Urinary bladder (tissue), 4 donors: ENCODE measurements around the gene NDUFA6. TPM values are rescaled to one million over a fixed set of nuclear protein-coding genes. Genes with fewer than 3 reads are reported as not detected.
"Not testable (repeated sequence)": the region's sequence is repeated elsewhere in the genome, so short reads cannot be mapped to it uniquely, and the experiment has no call there.

Source experiments
- DNase-seq: peaks from one replicate; pipeline ENCODE4 v3.0.0-alpha.2; 2015; ENCODE audit errors: extremely low spot score
- H3K27ac ChIP-seq: one replicate; pipeline ENCODE4 v1.5.1; 2013; ENCODE audit warnings: low read depth, mild to moderate bottlenecking, moderate library complexity
- H3K36me3 ChIP-seq: one replicate; pipeline ENCODE4 v1.6.1; 2013; ENCODE audit warnings: mild to moderate bottlenecking, moderate library complexity; ENCODE audit not compliant: insufficient read depth
- H3K4me1 ChIP-seq: one replicate; pipeline ENCODE4 v1.6.1; 2013; ENCODE audit warnings: mild to moderate bottlenecking, moderate library complexity; ENCODE audit not compliant: insufficient read depth
- H3K4me3 ChIP-seq: one replicate; pipeline ENCODE4 v1.5.1; 2013; ENCODE audit warnings: low read depth, low read length
- WGBS: extraction: QIAGEN DNeasy Blood & Tissue Kit; methylation state at CpG from one replicate; pipeline ENCODE4 v1.1.7; 2013; 5-methylcytosine and 5-hydroxymethylcytosine counted together
- polyA plus RNA-seq: library from polyadenylated mRNA; stranded (reverse); fragments of 200-250 nt; gene quantifications from one replicate; pipeline ENCODE4 v1.2.3, GENCODE V29; 2013
- total RNA-seq: library from RNA; depleted of rRNA; stranded (reverse); fragments of >200 nt; gene quantifications from one replicate; pipeline ENCODE4 v1.2.3, GENCODE V29; 2014
- donor health status: healthy with polysubstance abuse.
- donor health status: healthy.

The NDUFA6 gene
- total and polyA plus RNA-seq, 2 donors, result 54.0 to 118 TPM

DNA sequence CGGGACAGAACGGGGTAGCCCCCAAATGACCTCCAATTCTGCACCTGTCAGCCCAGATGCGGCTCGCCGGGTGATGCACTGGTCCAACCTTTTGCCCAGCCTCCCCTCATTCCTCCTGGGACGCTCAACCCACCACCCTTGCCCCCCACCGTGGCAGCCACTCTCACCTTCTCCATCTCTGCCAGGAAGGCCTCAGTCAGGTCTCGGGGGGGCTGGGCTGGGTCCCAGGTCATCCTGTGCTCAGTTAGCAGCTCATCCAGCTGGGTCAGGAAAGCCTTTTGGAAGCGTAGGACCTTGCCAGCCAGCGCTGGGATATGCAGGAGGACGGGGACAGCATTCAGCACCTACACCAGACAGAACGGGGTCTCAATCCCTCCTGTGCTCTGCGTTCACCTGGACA, 37.4 kb upstream of the NDUFA6 start:
- WGBS, result 89% methylated on average over 13 of the region's 13 CpGs
- not testable (repeated sequence) for H3K4me1 ChIP-seq, H3K36me3 ChIP-seq, DNase-seq, H3K27ac ChIP-seq, H3K4me3 ChIP-seq

GRCh38 chr22:42127606-42128005, 37.0 kb upstream of the NDUFA6 start:
- no peak overlapping the region for H3K4me3 ChIP-seq
- 85% methylated on average over 16 of the region's 16 CpGs for WGBS
- no peak overlapping the region for H3K27ac ChIP-seq
- no peak for DNase-seq
- H3K36me3 ChIP-seq, result no peaks in the 10 kb centered on the region
- H3K4me1 ChIP-seq, result no peaks in the 10 kb centered on the region

DNA sequence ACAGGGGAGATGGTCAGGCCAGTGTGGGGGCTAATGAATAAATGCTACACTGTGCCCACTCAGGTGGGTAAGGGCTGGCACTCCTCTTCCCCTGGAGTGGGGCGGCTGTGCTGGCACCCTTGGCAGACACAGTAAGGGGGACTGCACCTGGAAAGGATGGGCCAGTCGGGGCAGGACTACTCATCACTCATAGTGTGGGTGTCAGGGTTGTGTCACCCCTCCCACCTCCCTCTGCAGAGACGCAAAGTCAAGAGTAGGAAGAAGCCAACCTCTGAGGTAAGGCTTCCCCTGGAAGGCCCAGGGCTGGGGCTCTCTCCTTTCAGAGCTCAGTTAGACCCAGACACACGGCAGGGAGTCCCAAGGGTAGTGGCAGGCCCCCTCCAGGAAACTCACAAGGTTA, 33.0 kb upstream of the NDUFA6 start:
- not testable (repeated sequence) for DNase-seq, H3K4me3 ChIP-seq, H3K27ac ChIP-seq, H3K4me1 ChIP-seq, H3K36me3 ChIP-seq
- no CpG with 5 or more reads among the region's 4 CpGs for WGBS

- H3K4me1 ChIP-seq, DNase-seq, H3K36me3 ChIP-seq, H3K27ac ChIP-seq, H3K4me3 ChIP-seq: not testable (repeated sequence)
- 79% methylated on average over 15 of the region's 15 CpGs for WGBS
These were observed 29.9 kb upstream of the NDUFA6 start for GRCh38 chr22:42120231-42121021.

GRCh38 chr22:42116848-42117424, 26.4 kb upstream of the NDUFA6 start:
- Histone ChIP-seq H3K4me1 (no peaks in the 10 kb centered on the region), H3K36me3 (no peaks in the 10 kb centered on the region), H3K4me3 (no peak overlapping the region), H3K27ac (no peak overlapping the region)
- WGBS, result 75% methylated on average over 4 of the region's 4 CpGs
- DNase-seq, result no peak

DNA sequence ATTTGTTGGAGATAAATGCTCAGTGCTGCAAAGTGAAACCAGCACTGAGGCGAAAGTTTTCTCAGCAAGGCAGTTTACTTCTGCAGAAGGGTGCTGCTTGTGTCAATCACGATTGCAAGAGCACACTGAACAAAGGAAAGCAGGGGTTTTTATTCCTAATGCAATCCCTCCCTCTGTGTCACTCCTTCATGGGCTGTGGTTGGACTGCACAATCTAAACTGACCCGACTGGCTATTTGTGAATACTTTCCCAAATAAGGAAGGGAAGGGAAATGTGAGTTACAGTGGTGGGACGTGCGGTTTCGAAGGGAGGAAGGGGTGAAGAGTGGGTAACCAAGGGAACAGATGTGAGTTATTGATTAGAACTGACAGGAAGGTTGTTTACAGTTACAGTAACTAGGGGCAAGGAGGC, 24.9 kb upstream of the NDUFA6 start:
- H3K36me3 ChIP-seq, H3K27ac ChIP-seq, DNase-seq, H3K4me3 ChIP-seq, H3K4me1 ChIP-seq: not testable (repeated sequence)
- WGBS, result 92% methylated on average over 6 of the region's 6 CpGs

DNA sequence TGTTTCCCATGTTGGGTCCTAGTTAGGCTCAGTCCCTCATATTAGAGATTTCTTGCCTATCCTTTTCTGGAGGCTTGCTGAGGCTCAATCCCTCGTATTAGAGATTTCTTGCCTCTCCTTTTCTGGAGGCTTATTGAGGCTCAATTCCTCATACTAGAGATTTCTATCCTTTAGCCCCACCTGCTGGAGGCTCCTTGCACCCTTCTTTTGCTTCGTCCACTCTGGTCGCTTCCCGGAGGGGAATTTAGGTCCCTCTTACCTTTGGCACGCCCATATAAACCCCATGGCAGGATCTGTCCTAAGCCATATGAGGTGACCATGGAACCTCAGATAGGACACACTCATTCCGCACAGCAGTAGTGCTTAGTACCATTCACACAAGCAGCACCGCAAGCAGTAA, 24.1 kb upstream of the NDUFA6 start:
- Histone ChIP-seq H3K4me3 (no peak overlapping the region), H3K4me1 (no peaks in the 10 kb centered on the region), H3K27ac (no peak overlapping the region), H3K36me3 (no peaks in the 10 kb centered on the region)
- no peak for DNase-seq
- WGBS, result 86% methylated on average over 7 of the region's 7 CpGs

GRCh38 chr22:42112793-42113192, 22.2 kb upstream of the NDUFA6 start:
- H3K27ac ChIP-seq, DNase-seq, H3K4me1 ChIP-seq, H3K4me3 ChIP-seq, H3K36me3 ChIP-seq: not testable (repeated sequence)
- 19% methylated on average over 4 of the region's 4 CpGs for WGBS

- DNase-seq, result no peak
- WGBS, result 63% methylated on average over 4 of the region's 4 CpGs
- no peaks in the 10 kb centered on the region for H3K36me3 ChIP-seq
- no peak overlapping the region for H3K27ac ChIP-seq
- no peak overlapping the region for H3K4me3 ChIP-seq
- no peaks in the 10 kb centered on the region for H3K4me1 ChIP-seq
These were observed 21.2 kb upstream of the NDUFA6 start for GRCh38 chr22:42111798-42112197.

DNA sequence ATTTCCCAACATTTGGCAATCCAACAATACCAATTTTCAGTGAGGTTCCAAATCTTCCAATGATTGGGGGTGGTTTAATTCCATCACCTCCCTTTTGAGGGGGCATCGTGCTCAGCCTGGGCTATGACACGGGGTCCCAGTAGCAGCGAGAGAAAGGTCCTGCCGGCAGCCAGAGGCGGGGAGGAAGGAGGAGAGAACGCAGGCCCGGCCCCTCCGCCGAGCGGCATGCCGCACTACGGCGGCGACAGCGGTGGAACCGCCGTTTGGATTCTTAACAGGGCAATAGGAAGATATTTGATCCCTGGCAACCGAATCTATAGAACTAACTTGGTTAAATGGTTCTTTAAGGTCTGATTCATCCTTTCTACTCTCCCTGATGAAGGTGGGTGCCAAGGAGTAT, 18.3 kb upstream of the NDUFA6 start:
- Histone ChIP-seq H3K27ac (no peak overlapping the region), H3K4me3 (no peak overlapping the region), H3K4me1 (no peaks in the 10 kb centered on the region), H3K36me3 (no peaks in the 10 kb centered on the region)
- no peak for DNase-seq
- WGBS, result 69% methylated on average over 18 of the region's 18 CpGs

DNA sequence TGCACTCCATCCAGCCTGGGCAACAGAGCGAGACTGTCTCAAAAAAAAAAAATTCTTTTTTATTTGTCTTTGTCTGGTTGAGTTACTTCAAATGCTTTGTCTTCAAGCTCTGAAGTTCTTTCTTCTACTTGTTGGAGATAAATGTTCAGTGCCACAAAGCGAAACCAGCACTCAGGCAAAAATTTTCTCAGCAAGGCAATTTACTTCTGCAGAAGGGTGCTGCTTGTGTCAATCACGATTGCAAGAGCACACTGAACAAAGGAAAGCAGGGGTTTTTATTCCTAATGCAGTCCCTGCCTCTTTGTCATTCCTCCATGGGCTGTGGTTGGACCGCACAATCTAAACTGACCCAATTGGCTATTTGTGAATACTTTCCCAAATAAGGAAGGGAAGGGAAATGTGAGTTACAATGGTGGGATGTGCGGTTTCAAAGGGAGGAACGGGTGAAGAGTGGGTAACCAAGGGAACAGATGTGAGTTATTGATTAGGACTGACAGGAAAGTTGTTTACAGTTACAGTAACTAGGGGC, 13.8 kb upstream of the NDUFA6 start:
- not testable (repeated sequence) for H3K4me1 ChIP-seq

GRCh38 chr22:42101199-42101598, 10.6 kb upstream of the NDUFA6 start:
- DNase-seq, result no peak
- H3K36me3 ChIP-seq, result no peaks in the 10 kb centered on the region
- 98% methylated on average over 3 of the region's 3 CpGs for WGBS
- H3K4me3 ChIP-seq, result no peak overlapping the region
- no peak overlapping the region for H3K27ac ChIP-seq
- H3K4me1 ChIP-seq, result no peaks in the 10 kb centered on the region

More for the DNA sequence above, 13.8 kb upstream of the NDUFA6 start:
- not testable (repeated sequence) for H3K27ac ChIP-seq, H3K36me3 ChIP-seq, H3K4me3 ChIP-seq, DNase-seq
- WGBS, result 95% methylated on average over 6 of the region's 6 CpGs

DNA sequence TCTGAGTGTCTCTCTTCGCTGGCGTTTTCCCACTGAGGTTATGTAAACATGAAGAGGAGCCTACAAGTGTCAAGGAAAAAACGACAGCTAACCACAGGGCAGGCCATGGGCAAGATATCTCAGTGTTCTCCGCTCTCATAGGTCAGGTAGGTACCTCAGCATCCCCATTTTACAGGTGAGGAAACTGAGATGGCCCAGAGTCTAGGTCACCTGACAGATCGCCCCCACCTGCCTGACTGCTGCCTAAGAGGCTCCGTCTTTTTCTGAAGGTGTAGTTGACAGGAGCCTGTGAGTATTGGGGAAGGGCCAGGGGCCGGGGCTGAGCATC, 847 bp upstream of the NDUFA6 start:
- WGBS, result 22% methylated on average over 7 of the region's 7 CpGs
- no peak overlapping the region for H3K27ac ChIP-seq
- no peaks in the 10 kb centered on the region for H3K36me3 ChIP-seq
- H3K4me3 ChIP-seq, result peak overlapping the region; percentile 38
- DNase-seq, result no peak
- H3K4me1 ChIP-seq, result peaks cover 2% of the 10 kb centered on the region

DNA sequence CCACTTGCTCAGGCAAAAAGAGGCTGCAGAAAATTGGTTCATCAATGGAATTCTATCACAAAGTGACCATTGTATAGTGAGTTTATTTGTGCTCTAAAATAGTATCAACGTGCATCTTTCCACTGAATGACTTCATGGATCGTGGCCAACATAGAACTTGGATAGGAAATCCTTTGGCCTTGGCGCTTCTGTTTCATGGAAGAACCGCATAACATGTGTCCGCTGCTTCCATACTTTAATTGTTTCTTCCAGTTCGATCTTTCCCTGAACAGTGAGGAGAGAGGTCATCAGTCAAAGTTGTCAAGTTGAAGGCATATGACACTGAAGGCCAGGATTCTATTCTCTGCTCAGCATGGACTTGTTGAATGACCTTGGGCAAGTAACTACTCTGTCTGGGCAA, 4.5 kb downstream of the NDUFA6 start:
- 66% methylated on average over 6 of the region's 6 CpGs for WGBS
- DNase-seq, result no peak
- no peaks in the 10 kb centered on the region for H3K36me3 ChIP-seq

More for the DNA sequence above, 4.5 kb downstream of the NDUFA6 start:
- no peak overlapping the region for H3K4me3 ChIP-seq
- no peak overlapping the region for H3K27ac ChIP-seq
- H3K4me1 ChIP-seq, result peaks cover 2% of the 10 kb centered on the region
